NB4 (cell line): ENCODE data around the gene ITPR2.
A peak's percentile ranks its signal among the peaks of the same experiment; 100 is the strongest.

Source experiments
- DNase-seq: peaks from one replicate; pipeline ENCODE4 v3.0.0; 2010; ENCODE audit warnings: low read depth
- H3K4me3 ChIP-seq: one replicate; pipeline ENCODE4 v1.5.1; 2011; ENCODE audit warnings: mild to moderate bottlenecking, low read depth, low read length, moderate library complexity
- MYC ChIP-seq: IDR thresholded peaks from 2 replicates; pipeline ENCODE4 v1.6.1; 2011; ENCODE audit warnings: low read depth, low read length
- POLR2A ChIP-seq: IDR thresholded peaks from 2 replicates; pipeline ENCODE4 v1.6.1; 2011; ENCODE audit warnings: mild to moderate bottlenecking; ENCODE audit not compliant: insufficient read length; ENCODE audit errors: extremely low read depth
- TF ChIP-seq, protein P1 (sequence below): IDR thresholded peaks from 2 replicates; pipeline ENCODE4 v1.6.1; 2011; ENCODE audit warnings: low read depth, low read length
- TF ChIP-seq, protein P2 (sequence below): IDR thresholded peaks from one replicate; pipeline ENCODE4 v1.5.1; 2012; ENCODE audit warnings: low read depth, low read length

The ITPR2 gene

DNA sequence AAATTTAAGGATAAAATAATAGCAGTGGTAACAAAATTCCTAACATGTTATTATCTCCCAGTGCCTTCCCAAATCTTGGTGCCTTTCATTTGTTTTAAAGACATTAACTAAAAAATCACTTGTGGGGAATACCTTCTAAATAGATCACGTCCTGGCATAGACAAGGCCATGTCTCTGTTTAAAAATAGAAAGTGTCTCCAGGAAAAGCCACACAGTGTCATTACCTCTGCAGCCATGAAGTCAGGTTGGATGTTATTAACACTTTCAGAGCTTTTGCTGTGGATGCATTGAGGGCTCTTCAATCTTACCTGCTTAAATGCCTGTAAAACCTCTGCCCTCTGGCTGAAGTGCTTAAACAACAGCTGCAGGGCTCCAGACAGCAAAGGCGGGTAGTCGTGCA lies 211.1 kb downstream of the ITPR2 start:
- no peak for DNase-seq
- no peak overlapping the region for H3K4me3 ChIP-seq
- TF ChIP-seq, protein P1, sequence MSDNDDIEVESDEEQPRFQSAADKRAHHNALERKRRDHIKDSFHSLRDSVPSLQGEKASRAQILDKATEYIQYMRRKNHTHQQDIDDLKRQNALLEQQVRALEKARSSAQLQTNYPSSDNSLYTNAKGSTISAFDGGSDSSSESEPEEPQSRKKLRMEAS = no peak
- TF ChIP-seq POLR2A (no peak), MYC (no peak)
- TF ChIP-seq, protein P2, sequence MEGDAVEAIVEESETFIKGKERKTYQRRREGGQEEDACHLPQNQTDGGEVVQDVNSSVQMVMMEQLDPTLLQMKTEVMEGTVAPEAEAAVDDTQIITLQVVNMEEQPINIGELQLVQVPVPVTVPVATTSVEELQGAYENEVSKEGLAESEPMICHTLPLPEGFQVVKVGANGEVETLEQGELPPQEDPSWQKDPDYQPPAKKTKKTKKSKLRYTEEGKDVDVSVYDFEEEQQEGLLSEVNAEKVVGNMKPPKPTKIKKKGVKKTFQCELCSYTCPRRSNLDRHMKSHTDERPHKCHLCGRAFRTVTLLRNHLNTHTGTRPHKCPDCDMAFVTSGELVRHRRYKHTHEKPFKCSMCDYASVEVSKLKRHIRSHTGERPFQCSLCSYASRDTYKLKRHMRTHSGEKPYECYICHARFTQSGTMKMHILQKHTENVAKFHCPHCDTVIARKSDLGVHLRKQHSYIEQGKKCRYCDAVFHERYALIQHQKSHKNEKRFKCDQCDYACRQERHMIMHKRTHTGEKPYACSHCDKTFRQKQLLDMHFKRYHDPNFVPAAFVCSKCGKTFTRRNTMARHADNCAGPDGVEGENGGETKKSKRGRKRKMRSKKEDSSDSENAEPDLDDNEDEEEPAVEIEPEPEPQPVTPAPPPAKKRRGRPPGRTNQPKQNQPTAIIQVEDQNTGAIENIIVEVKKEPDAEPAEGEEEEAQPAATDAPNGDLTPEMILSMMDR = no peak

DNA sequence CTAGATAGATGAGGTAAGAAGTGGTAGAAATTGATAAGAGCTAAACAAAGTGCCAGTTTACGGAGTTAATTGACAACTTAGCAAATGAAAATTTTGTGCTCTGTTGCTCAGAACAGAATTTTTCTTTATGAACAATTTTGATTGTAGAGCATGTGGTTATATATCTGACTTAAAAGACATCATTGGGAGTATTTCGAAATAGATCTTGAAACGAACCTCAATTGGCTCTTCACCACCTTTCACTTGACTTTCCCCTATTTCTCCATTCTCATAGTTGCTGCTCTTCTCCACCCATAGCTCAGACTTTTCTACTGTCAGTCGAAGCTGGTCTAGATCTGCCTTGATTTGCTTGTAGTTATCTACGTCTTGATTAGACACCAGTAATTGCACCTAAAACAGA lies 212.1 kb downstream of the ITPR2 start:
- no peak overlapping the region for H3K4me3 ChIP-seq
- no peak for DNase-seq
- TF ChIP-seq, protein P1 = no peak
- TF ChIP-seq POLR2A (no peak), MYC (no peak)
- TF ChIP-seq, protein P2 = no peak

DNA sequence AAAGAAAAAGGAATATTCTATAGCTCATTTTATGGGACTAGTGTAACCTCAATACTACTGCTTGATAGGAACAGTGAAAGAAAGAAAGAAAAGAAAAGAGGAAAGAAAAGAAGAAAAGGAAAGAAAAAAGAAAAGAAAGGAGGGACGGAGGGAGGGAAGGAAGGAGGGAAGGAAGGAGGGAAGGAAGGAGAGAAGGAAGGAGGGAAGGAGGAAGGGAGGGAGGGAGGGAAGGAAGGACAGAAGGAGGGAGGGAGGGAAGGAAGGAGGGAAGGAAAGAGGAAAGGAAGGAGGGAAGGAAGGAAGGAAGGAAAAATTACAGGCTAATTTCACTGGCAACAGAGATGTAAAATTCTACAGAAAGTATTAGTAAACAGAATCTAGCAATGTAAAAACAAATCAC lies 215.5 kb downstream of the ITPR2 start:
- TF ChIP-seq POLR2A (no peak), MYC (no peak)
- TF ChIP-seq, protein P2 = no peak
- TF ChIP-seq, protein P1 = no peak
- no peak overlapping the region for H3K4me3 ChIP-seq
- DNase-seq = no peak

DNA sequence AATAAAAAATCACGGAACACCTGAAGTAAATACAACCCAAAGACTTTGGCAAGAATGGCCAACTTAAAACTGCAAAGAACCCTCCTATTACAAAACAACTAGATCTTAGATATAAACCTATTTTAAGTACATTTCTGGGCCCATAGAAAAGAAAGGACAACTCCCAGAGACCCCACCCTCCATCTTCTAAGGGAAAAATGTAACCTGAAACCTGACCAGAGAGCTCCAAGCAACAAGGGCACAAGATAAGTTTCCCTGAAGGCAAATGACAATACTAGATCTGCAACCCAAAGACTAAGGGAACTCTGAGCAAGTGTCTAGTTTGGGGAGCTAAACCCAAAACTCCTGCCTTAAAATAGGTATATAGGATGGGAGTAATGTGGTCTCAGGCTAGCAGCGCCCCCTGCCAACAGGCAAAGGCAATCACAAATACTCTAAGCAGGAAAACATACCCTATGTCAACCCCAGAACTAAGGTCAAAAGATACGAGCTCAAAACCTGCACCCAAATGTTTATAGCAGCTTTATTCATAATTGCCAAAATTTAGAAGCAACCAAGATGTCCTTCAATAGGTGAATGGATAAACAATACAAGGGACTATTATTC lies 218.9 kb downstream of the ITPR2 start:
- TF ChIP-seq, protein P1 = no peak
- TF ChIP-seq, protein P2 = peak; percentile 99
- H3K4me3 ChIP-seq = no peak overlapping the region
- DNase-seq = peak; percentile 81

DNA sequence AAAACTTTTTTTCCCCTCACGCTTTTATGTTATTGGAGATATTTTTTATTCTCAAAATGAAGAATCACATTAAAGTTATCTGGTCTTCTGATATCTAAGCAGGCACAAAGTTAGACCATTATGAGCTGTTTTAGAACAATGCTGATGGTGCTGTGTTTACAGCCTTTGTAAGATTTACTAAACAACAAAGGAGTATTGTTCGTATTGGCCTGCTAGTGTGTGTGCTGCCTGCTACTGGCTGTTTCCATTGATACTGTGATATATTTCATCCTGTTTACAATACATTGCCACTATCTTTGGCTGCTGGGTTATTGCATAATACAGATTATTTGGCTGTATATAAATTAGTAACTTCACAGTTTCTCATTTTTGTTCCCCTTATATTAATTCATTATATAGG lies 220.8 kb downstream of the ITPR2 start:
- no peak for DNase-seq
- no peak overlapping the region for H3K4me3 ChIP-seq
- no peak for TF ChIP-seq MYC

DNA sequence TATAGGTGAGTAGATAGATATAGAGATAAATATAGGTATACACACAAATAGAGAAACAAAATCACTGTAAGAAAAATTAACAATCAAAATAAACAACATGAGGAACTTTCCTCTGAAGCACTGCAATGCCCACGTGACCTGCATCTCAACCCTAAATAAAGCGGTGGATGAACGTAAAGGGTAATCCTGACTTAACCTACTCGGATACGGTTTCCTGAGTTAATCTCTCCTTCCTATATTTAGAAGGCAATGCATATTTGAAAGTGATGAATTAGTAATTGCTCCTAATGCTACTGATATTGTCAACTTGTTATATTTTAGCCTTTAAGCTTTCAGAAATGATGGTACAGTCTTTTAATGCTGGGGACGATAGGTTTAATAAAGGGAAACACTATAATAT lies 221.4 kb downstream of the ITPR2 start:
- H3K4me3 ChIP-seq = no peak overlapping the region
- TF ChIP-seq, protein P1 = no peak
- no peak for TF ChIP-seq POLR2A
- TF ChIP-seq, protein P2 = no peak
- DNase-seq = no peak
